Tibial nerve (tissue), 4 donors: ENCODE measurements around the gene OPRD1. TPM values are rescaled to one million over a fixed set of nuclear protein-coding genes. Genes with fewer than 3 reads are reported as not detected.

Experiments
- DNase-seq, 2 donors: peaks; one replicate each; pipeline ENCODE4 v3.0.0-alpha.2; 2019; ENCODE audit warnings: low spot score in 2 of 2
- H3K27ac ChIP-seq, 4 donors: fragments of 200-600 bp; sonication (generic) in 3 of 4; one replicate each; pipeline ENCODE4 v1.5.1; 2017 to 2019; ENCODE audit warnings: mild to moderate bottlenecking in 1 of 4
- H3K27me3 ChIP-seq, 2 donors: fragments of 200-600 bp; sonication (generic) in 1 of 2; one replicate each; pipeline versions ENCODE4 v1.5.1 to v1.6.0; 2017 to 2019
- H3K36me3 ChIP-seq, 3 donors: fragments of 200-600 bp; sonication (generic); one replicate each; pipeline ENCODE4 v1.5.1; 2018 to 2019
- H3K4me1 ChIP-seq, 4 donors: fragments of 200-600 bp; sonication (generic) in 3 of 4; one replicate each; pipeline ENCODE4 v1.5.1; 2017 to 2019
- H3K4me3 ChIP-seq, 4 donors: fragments of 200-600 bp; sonication (generic) in 3 of 4; one replicate each; pipeline ENCODE4 v1.5.1; 2017 to 2019; ENCODE audit warnings: mild to moderate bottlenecking in 1 of 4, moderate library complexity in 1 of 4
- H3K9me3 ChIP-seq, 4 donors: fragments of 200-600 bp; sonication (generic) in 3 of 4; one replicate each; pipeline ENCODE4 v1.5.1; 2017 to 2019
- CTCF ChIP-seq, 5 experiments: fragments of 200-600 bp in 3 of 5; fragments of 450-650 bp in 2 of 5; sonication (generic) in 3 of 5; IDR thresholded peaks; one replicate each; pipeline ENCODE4 v1.5.1; 2016 to 2019; ENCODE audit warnings: antibody characterized with exemption in 5 of 5, mild to moderate bottlenecking in 3 of 5, moderate library complexity in 2 of 5
- EP300 ChIP-seq, 2 donors: sonication (generic); formaldehyde crosslinking; IDR thresholded peaks; one replicate each; pipeline ENCODE4 v1.6.1; 2017; ENCODE audit warnings: antibody characterized with exemption in 2 of 2, mild to moderate bottlenecking in 1 of 2
- POLR2A ChIP-seq, 2 donors: fragments of 450-650 bp; IDR thresholded peaks; one replicate each; pipeline ENCODE4 v1.6.1; 2017; ENCODE audit warnings: antibody characterized with exemption in 2 of 2, mild to moderate bottlenecking in 2 of 2, moderate library complexity in 2 of 2
- WGBS, 2 donors: methylation state at CpG; one replicate each; pipeline ENCODE4 v1.1.5; 2018; 5-methylcytosine and 5-hydroxymethylcytosine counted together
- total RNA-seq, 4 donors: library from RNA; depleted of rRNA; stranded (reverse); fragments of >200 nt; gene quantifications; one replicate each; pipeline ENCODE4 v1.1.0, GENCODE V29; 2016

OPRD1 gene
- total RNA-seq, 4 donors from 2014 or later: not detected

- no peak for DNase-seq
- Histone ChIP-seq H3K4me1 (peaks cover 0 to 11% (median 0%) of the 10 kb centered on the region in 4 donors), H3K36me3 (no peaks in the 10 kb centered on the region), H3K27ac (no peak overlapping the region), H3K9me3 (no peaks in the 10 kb centered on the region), H3K4me3 (no peak overlapping the region), H3K27me3 (peaks cover 0 to 72% of the 10 kb centered on the region in 2 donors)
- WGBS, 2 donors: 60 to 63% methylated on average over 9 of the region's 9 CpGs
- TF ChIP-seq EP300 (IDR thresholded peaks at IDR 0.05) (no peak), POLR2A (IDR thresholded peaks at IDR 0.05) (no peak), CTCF (IDR thresholded peaks at IDR 0.05) (no peak)
Observed at GRCh38 chr1:28811369-28811765, 603 bp upstream of the OPRD1 start.

DNA sequence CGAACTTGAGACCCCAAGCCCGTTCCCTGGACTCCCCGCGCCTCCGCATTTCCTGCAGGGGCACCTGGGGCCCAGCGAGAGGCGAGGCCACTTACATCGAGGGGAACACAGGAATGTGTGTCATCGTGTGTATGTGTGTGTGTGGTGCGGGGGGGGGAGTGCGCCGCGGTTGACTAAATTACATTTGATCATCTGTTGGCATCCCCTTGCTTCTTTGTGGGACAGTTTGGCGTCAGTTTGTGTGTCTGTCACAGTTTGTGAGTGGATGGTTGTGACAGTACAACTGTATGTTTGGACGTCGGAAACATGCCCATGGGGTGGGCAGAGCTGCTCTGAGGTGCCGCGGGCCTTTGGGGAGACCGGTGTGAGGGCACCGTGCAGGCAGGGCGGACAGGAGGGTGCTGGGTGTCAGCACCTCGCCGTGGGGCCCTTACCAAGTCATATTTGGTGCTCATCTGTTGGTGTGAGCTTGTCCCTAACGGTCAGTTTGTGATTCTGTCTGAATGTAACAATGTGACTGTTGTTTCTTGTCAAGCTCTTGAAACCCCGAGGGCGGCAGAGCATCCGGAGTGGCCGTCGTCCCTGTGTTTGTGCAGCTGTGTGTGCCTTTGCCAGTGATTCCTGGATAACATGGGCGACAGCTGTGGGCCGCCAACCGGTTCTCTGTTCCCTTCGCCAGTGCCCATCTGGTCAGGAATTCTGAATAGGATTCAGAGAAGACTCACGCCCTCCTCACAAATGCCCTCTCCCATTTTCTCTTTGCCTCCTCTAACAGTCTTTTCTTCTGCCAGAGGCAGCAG lies 899 bp downstream of the OPRD1 start:
- H3K4me1 ChIP-seq: peaks cover 0 to 11% (median 0%) of the 10 kb centered on the region in 4 donors
- no peaks in the 10 kb centered on the region for H3K9me3 ChIP-seq
- no peaks in the 10 kb centered on the region for H3K36me3 ChIP-seq
- H3K4me3 ChIP-seq: no peak overlapping the region
- H3K27ac ChIP-seq: no peak overlapping the region
- 14 to 29% methylated on average over 25 to 34 of the region's 34 CpGs for WGBS, 2 donors
- no peak for DNase-seq
- H3K27me3 ChIP-seq: peaks cover 0 to 86% of the 10 kb centered on the region in 2 donors
- TF ChIP-seq EP300 (IDR thresholded peaks at IDR 0.05): no peak
- no peak for TF ChIP-seq POLR2A (IDR thresholded peaks at IDR 0.05)
- no peak for TF ChIP-seq CTCF (IDR thresholded peaks at IDR 0.05)

GRCh38 chr1:28813931-28814465 lies 2.0 kb downstream of the OPRD1 start:
- no peaks in the 10 kb centered on the region for H3K36me3 ChIP-seq
- TF ChIP-seq POLR2A (IDR thresholded peaks at IDR 0.05) (no peak), CTCF (IDR thresholded peaks at IDR 0.05) (no peak), EP300 (IDR thresholded peaks at IDR 0.05) (no peak)
- no peak for DNase-seq
- no peak overlapping the region for H3K4me3 ChIP-seq
- peaks cover 0 to 92% of the 10 kb centered on the region in 2 donors for H3K27me3 ChIP-seq
- 61 to 73% methylated on average over 15 of the region's 15 CpGs for WGBS, 2 donors
- peaks cover 0 to 11% (median 0%) of the 10 kb centered on the region in 4 donors for H3K4me1 ChIP-seq
- no peak overlapping the region for H3K27ac ChIP-seq
- no peaks in the 10 kb centered on the region for H3K9me3 ChIP-seq

- peaks cover 0 to 11% (median 0%) of the 10 kb centered on the region in 4 donors for H3K4me1 ChIP-seq
- no peak for TF ChIP-seq CTCF (IDR thresholded peaks at IDR 0.05)
- no peak for TF ChIP-seq POLR2A (IDR thresholded peaks at IDR 0.05)
- TF ChIP-seq EP300 (IDR thresholded peaks at IDR 0.05): no peak
- peaks cover 0 to 77% of the 10 kb centered on the region in 2 donors for H3K27me3 ChIP-seq
- H3K4me3 ChIP-seq: no peak overlapping the region
- DNase-seq: no peak
- H3K27ac ChIP-seq: no peak overlapping the region
- no peaks in the 10 kb centered on the region for H3K36me3 ChIP-seq
- no peaks in the 10 kb centered on the region for H3K9me3 ChIP-seq
- 29 to 33% methylated on average over 10 to 12 of the region's 12 CpGs for WGBS, 2 donors
Observed at GRCh38 chr1:28815533-28816185, 3.7 kb downstream of the OPRD1 start.

GRCh38 chr1:28817133-28817532 lies 5.2 kb downstream of the OPRD1 start:
- no peak for DNase-seq
- no peaks in the 10 kb centered on the region for H3K36me3 ChIP-seq
- H3K9me3 ChIP-seq: no peaks in the 10 kb centered on the region
- H3K27ac ChIP-seq: no peak overlapping the region
- peaks cover 0 to 65% of the 10 kb centered on the region in 2 donors for H3K27me3 ChIP-seq
- H3K4me3 ChIP-seq: no peak overlapping the region
- 76 to 78% methylated on average over 7 of the region's 7 CpGs for WGBS, 2 donors
- no peak for TF ChIP-seq POLR2A (IDR thresholded peaks at IDR 0.05)
- H3K4me1 ChIP-seq: peaks cover 0 to 8% (median 0%) of the 10 kb centered on the region in 4 donors
